GM15510 (cell line): ENCODE measurements around the gene COL12A1.

Experiments used
- POLR2A ChIP-seq: IDR thresholded peaks from 3 replicates; pipeline ENCODE4 v1.6.1; 2011; ENCODE audit warnings: borderline replicate concordance; ENCODE audit not compliant: insufficient read length; ENCODE audit errors: extremely low read depth

Gene COL12A1

DNA sequence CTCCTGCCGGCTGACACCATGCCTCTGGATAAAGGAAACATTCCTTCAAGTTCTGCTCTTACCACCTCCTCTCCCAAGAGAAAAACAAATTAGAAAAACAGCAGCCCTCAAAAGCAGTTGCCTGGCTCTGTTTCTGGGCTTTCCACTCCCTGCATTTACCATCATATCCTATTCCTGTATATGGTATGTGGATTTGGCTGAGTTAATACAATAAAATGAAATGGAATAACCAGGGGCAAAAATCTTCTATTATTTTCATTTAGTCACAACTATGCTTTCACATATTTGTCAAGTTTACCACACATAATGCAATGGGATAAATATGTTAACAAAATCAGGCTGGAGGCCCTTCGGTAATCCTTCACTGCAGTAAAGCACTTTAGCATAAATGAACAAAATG, 34.3 kb downstream of the COL12A1 start:
- no peak for TF ChIP-seq POLR2A

- TF ChIP-seq POLR2A, result no peak
Measured at GRCh38 chr6:75170691-75171560, 34.9 kb downstream of the COL12A1 start.

GRCh38 chr6:75169689-75170586, 35.9 kb downstream of the COL12A1 start:
- TF ChIP-seq POLR2A, result no peak

DNA sequence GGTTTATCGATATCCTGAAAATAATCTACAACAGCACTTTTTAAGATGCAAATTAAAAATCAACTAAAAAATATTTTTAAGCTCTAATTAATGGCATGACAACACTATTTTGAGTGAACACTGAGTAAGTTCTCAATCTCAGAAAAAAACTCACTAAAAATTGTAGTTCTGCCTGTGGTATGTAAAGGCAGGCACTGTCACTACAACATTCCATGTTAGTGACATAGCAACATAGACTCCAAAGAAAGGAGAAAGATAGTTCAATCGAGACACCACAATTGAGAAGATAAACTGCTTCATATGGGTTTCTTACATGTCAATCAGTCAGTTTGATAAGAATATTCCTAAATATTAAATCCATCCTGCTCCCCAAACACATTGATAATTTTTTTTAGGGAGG, 38.0 kb downstream of the COL12A1 start:
- TF ChIP-seq POLR2A, result no peak

DNA sequence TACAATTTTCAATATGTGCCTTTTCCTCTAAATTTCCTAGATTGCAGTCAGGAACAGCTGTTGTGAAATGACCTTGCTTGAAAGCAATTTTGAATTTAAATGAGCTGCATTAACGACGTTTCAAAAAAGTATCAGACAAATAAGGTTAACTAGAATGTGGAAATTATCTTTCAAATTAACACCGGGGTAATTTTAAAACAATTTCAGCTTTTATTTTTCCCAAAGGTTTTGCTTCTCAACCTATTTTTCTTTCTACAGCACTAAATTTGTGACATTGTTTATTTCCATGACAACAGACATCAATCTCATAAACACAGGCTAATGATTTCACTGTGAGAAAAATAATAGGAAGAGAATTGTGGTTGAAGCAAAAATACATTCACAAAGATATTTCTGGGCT, 38.5 kb downstream of the COL12A1 start:
- no peak for TF ChIP-seq POLR2A

DNA sequence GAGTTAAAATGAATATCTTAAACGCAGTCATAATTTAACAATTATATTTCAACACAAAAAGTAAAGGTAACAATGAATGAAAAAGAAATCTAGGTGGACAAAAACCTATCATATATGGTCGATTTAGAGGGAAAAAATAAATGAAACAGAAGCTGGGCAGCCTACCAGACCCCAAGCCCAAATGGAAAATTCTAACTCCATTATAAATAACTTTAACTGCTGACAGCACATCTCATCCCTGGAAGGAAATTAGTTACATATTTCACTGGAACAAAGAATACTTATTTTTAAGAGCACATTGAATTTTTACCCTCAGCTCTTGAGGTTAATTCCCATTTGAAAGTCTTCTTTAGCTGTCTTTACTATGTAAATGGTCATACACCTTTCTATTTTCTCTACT, 39.1 kb downstream of the COL12A1 start:
- no peak for TF ChIP-seq POLR2A

DNA sequence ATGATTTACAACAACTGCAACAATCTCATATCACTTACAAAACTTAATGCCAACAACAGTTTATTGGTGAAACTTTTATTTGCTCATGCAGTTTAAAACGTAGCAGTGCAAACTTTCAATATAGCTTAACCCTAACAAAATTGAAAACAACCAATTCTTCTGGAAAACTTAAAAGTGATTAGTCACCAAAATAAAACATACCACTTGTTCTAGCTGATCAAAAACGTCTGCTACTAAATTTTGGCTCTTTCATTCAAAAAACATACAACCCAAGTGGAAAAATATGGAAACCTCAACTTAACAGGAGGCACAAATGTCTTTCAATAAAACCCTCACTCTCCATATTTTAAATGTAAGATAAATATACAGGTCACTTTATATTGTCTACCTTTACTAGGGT, 39.6 kb downstream of the COL12A1 start:
- no peak for TF ChIP-seq POLR2A

- no peak for TF ChIP-seq POLR2A
Measured at GRCh38 chr6:75158176-75158575, 47.7 kb downstream of the COL12A1 start.

GRCh38 chr6:75157336-75157735, 48.5 kb downstream of the COL12A1 start:
- TF ChIP-seq POLR2A, result no peak

DNA sequence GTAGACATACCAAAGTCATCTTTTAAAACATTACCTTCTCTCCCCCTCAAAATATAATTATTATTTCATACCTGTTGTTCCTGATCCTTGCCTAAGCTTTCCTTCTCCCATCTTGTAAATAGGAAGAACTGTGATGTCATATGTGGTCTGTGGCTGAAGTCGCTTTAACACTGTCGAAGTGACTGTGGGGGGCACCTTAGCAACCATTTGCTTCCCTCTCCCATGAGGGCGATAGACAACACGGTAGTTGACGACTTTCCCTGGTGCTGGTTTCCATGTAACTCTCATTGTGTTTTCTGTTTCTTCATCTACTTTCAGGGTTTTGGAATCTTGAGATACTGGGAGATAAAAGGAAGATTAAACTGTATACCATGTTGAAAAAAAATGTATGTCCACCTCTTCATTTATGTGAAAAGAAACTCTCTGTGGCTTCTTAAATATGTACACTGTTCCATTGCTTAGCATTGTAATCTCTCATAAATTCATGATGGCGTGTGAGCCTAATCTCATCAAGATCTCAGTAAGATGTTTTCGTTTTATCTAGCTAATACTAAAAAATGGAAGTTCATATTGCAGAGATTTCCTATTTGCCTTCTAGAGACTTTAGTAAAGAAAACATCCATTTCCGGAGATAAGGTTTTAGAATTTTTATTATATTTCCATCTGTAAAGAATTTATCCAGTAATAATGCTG, 49.5 kb downstream of the COL12A1 start:
- TF ChIP-seq POLR2A, result no peak

DNA sequence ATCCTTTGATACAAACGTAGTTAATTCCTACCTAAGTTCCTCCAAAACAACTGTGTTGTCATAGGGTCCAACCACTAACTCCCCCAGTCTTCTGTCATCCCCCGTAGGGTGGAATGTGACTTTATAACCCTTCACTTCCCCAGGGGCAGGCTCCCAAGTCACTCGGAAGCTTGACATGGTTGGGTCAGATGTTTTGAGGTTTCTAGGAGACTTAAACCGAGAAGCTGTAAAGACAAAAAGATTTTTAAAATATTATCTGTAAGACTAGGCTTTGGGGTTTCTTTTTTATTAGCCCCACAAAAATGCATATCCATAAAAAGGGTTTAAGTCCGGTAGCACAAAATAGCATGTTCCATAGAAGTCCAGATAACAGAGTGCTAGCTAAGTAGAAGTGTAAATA, 50.2 kb downstream of the COL12A1 start:
- no peak for TF ChIP-seq POLR2A

DNA sequence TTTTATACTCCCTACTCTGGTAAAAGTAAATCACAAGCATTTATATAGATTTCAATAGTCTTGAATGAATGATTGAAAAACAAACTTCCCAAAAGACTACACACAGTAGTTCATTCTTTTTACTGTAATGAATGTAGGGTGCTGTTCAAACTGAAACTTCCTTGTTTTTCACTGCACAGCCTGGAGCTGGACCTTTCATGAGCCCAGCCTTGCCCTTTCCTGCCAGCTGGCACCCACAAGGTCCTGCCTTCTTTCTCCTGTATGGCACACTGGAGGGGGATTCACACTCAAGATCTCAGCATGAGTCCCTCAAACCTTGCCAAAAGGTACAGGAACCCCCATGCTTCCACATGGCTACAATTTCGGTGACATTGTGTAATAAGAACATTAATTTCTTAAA, 50.9 kb downstream of the COL12A1 start:
- TF ChIP-seq POLR2A, result no peak

GRCh38 chr6:75150685-75151412, 55.0 kb downstream of the COL12A1 start:
- TF ChIP-seq POLR2A, result no peak

DNA sequence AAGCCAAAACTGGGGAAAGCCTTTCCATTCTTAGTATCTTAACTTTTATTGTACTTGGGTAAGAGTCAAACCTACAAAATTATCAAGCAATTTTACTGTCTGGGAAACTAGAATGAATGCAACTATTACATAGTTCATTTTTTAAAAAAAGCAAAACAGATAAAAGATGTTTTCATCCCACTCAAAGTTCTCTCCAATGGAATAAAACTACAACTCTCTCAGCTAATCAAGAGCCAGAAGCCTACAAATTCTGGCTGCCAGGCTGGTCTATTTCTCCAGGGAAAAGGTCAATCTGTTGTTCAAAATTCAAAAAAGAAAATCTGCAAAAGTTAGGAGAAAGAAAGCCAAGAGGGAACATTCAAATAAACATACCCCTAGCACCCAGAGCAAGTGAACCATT, 56.2 kb downstream of the COL12A1 start:
- TF ChIP-seq POLR2A, result no peak
